ENCODE measurements around the gene SLC6A3.
A peak's percentile ranks its signal among the peaks of the same experiment; 100 is the strongest.

SLC6A3 gene

DNA sequence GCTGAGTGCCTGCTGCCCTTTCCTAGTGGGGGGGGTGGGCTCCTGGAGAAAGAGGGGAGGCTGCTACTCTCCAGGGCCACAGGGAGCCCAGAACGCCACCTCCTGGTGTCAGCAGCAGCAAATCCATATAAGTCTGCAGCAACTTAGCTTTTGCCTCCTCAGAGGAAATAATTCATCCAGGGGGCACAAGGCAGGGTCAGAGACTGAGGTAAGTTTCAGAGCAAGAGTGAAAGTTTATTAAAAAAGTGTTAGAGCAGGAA lies 96.3 kb downstream of the SLC6A3 start:
- intact Hi-C loops (cut with DNase I; ENCODE audit: low total_unique reads), result loop anchor here (10.0 kb wide), 2 partner anchors 166 to 446 kb away; partner anchors contain the start of gene MRPL36
- TF ChIP-seq, protein P1, sequence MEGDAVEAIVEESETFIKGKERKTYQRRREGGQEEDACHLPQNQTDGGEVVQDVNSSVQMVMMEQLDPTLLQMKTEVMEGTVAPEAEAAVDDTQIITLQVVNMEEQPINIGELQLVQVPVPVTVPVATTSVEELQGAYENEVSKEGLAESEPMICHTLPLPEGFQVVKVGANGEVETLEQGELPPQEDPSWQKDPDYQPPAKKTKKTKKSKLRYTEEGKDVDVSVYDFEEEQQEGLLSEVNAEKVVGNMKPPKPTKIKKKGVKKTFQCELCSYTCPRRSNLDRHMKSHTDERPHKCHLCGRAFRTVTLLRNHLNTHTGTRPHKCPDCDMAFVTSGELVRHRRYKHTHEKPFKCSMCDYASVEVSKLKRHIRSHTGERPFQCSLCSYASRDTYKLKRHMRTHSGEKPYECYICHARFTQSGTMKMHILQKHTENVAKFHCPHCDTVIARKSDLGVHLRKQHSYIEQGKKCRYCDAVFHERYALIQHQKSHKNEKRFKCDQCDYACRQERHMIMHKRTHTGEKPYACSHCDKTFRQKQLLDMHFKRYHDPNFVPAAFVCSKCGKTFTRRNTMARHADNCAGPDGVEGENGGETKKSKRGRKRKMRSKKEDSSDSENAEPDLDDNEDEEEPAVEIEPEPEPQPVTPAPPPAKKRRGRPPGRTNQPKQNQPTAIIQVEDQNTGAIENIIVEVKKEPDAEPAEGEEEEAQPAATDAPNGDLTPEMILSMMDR (IDR thresholded peaks at IDR 0.05), result no peak
- Histone ChIP-seq H3K36me3 (no peaks in the 10 kb centered on the region), H3K27ac (no peak overlapping the region), H3K4me3 (no peak overlapping the region), H3K4me1 (peaks cover 0 to 16% (median 13%) of the 10 kb centered on the region in 4 donors), H3K9me3 (no peaks in the 10 kb centered on the region), H3K27me3 (no peaks in the 10 kb centered on the region)
- no peak for DNase-seq

DNA sequence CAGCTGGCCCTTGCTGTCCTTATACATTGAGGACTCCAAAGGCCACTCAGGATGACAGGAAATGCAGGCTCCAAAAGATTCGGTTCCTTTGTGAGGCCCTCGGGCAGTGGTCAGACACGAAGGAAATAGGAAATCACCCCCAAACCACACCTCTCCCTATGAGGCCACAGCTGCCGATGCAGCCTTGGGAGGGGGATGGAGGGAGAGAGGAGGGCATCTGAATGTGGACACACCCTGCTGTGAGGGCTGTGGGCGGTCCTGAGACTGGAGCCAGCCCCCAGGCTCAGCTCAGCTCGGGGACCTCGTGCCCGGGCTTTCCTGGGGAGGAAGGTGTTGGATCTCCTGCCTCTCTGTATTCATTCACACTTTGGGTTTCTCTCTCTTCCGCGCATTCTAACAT lies 97.7 kb downstream of the SLC6A3 start:
- intact Hi-C loops (cut with DNase I; ENCODE audit: low total_unique reads), result loop anchor here (10.0 kb wide), 2 partner anchors 167 to 447 kb away; partner anchors contain the start of gene MRPL36
- TF ChIP-seq, protein P1 (IDR thresholded peaks at IDR 0.05), result no peak
- H3K27me3 ChIP-seq, result no peaks in the 10 kb centered on the region
- no peak overlapping the region for H3K4me3 ChIP-seq
- no peaks in the 10 kb centered on the region for H3K9me3 ChIP-seq
- peaks cover 0 to under 1% (median 0%) of the 10 kb centered on the region in 3 donors for H3K36me3 ChIP-seq
- peaks cover 0 to 24% (median 22%) of the 10 kb centered on the region in 4 donors for H3K4me1 ChIP-seq
- no peak for DNase-seq
- H3K27ac ChIP-seq, result no peak overlapping the region

DNA sequence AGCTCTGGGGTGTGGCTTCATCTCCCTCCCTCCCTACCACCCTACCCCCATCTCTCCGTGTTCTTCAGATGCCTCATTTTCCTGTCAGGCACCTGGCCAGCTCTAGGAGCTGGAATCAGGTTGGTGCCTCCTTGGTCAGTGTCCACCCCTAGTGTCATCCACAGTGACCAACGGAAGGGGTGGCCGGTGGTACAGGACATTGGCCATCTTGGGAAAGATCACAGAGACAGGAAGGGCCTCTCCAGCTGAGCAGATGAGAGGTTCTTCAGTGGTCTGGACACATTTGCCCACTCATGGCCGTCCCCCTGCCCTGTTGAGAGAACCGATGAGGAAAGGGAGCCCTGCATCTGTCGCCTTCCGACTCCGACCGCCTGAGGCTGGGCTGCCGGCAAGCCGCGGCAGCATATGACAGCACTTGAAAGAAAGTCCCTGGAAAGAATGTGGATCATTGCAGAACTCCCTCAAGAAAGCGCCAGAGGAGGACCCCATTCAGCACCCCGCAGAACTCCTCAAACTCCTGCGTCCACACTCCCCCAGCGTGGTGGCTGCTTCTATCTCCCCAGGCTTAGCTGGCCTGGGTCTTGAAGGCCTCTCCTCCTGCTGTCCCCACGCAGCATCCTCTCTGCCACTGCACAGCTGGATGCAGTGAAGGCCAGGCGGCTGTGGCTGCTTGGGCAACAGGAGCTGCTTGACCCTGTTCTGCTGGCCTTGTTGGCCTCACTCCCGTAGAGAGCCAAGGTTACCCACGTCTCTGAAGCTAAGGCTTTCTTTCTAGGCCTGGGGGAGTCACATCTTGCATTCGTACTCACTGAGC lies 98.4 kb downstream of the SLC6A3 start:
- H3K4me1 ChIP-seq, result peaks cover 0 to 24% (median 22%) of the 10 kb centered on the region in 4 donors
- no peak for DNase-seq
- no peak overlapping the region for H3K4me3 ChIP-seq
- H3K27me3 ChIP-seq, result no peaks in the 10 kb centered on the region
- no peak overlapping the region for H3K27ac ChIP-seq
- intact Hi-C loops (cut with DNase I; ENCODE audit: low total_unique reads), result loop anchor here (10.0 kb wide), 2 partner anchors 168 to 448 kb away; partner anchors contain the start of gene MRPL36
- H3K9me3 ChIP-seq, result no peaks in the 10 kb centered on the region
- TF ChIP-seq, protein P1 (IDR thresholded peaks at IDR 0.05), result no peak
- peaks cover 0 to 8% (median 0%) of the 10 kb centered on the region in 3 donors for H3K36me3 ChIP-seq

DNA sequence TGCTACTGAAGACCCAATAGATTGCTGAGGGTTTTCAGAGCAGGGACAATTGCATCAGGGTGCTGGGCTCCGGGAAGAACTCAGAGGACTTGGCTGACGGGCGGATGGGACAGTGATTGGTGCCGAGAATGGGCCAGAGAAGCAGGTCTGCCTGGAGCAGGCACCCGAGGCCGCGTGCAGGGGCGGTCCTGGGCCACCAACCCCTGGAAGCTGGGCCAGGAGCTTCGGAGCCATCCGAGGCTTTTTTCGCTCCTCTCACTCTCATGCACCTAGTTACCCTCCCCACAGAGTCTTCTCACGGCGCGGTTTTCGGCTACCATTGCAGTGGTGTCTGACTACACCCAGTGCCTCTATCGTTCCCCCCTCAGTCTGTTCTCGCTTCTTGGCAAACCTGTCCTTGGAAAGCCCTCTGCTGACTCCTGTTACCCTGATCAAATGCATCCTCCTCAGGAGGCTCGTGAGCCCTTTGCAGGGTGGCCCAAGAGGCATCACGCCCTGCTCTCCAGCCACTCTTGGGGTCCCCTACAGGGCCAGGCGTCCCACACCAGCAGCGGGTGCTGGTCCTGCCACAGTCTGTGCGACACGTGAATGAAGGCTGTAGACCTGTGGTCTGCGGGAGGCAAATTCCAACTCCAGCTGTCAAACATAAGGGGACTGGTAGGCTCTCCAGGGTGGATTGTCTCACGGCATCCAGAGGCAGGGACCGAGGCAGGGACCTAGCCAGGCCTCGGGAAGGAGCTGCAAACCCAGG lies 99.2 kb downstream of the SLC6A3 start:
- Histone ChIP-seq H3K4me3 (peak overlapping the region; percentile 80 to 92), H3K27me3 (no peaks in the 10 kb centered on the region), H3K4me1 (peaks cover 0 to 24% (median 22%) of the 10 kb centered on the region in 4 donors), H3K36me3 (peaks cover 6 to 16% (median 7%) of the 10 kb centered on the region in 3 donors), H3K9me3 (no peaks in the 10 kb centered on the region), H3K27ac (no peak overlapping the region)
- TF ChIP-seq, protein P1 (IDR thresholded peaks at IDR 0.05), result no peak
- intact Hi-C loops (cut with DNase I; ENCODE audit: low total_unique reads), result loop anchor here (10.0 kb wide), 2 partner anchors 169 to 449 kb away; partner anchors contain the start of gene MRPL36
- DNase-seq, result no peak

DNA sequence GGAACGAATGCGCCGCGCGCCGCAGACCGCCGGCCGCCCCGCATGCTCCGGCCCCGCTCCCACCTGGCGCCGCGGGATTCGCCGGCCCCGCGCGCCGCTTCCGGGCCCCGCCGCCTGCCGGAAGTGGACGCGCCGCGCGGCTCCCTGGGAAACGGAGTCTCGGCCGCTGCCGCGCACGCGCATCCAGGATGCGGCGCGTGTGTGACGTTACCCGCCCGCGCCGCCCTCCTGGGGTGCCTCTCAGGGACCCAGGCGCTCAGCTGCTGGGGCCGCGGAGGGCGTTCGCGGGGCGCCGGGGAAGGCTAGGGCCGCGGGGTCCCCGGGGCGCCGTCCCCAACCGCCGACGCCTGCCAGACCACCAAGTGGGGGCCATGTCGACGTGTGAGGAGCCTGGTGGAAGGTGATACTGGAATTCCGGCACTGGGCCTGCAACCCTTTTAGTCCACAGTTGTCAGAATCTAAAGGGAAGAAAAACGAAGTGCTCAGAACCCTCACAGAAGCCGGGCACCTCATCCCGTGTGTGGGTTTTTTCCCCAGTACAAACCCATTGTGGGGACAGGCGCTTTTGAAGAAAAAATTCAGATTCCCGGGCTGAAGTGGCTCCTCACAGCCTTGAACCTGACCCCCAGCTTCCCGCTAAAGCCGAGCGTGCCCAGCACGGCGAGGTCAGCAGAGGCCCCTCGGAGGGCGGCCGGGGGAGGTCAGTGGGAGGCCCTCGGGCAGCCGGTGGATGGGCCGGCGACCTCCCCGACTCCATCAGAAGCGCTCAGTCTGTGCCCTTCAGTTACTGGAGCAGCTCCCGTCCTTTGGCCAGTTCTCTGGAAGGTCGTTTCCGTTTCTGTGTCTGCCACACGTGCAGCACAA lies 100.0 kb downstream of the SLC6A3 start, which contains the start of gene CLPTM1L:
CLPTM1L (minus strand) TSS at position 125 of the 864 bp plus-strand sequence. CDS start 258 bp downstream, outside the sequence.
- Histone ChIP-seq H3K36me3 (peaks cover 8 to 24% (median 15%) of the 10 kb centered on the region in 3 donors), H3K9me3 (no peaks in the 10 kb centered on the region), H3K4me3 (peak within 1 kb of the TSS; percentile 80 to 92), H3K4me1 (peaks cover 0 to 24% (median 22%) of the 10 kb centered on the region in 4 donors), H3K27ac (peak within 1 kb of the TSS; percentile 81 to 84), H3K27me3 (no peaks in the 10 kb centered on the region)
- intact Hi-C loops (cut with DNase I; ENCODE audit: low total_unique reads), result loop anchor here (10.0 kb wide), 2 partner anchors 170 to 450 kb away; partner anchors contain the start of gene MRPL36
- DNase-seq, result peak; percentile 76 to 92
- TF ChIP-seq, protein P1 (IDR thresholded peaks at IDR 0.05), result peak in 1 of 2 experiments; percentile 51

All from tibial artery (tissue), 4 donors.